HPDE6-E6E7 (cell line): Measurements from ENCODE around the gene DOCK10.
A peak's percentile ranks its signal among the peaks of the same experiment; 100 is the strongest.

Experiments
- DNase-seq: peaks from one replicate; pipeline ENCODE4 v3.0.0; 2011; ENCODE audit warnings: missing footprints; ENCODE audit errors: extremely low spot score

The DOCK10 gene

DNA sequence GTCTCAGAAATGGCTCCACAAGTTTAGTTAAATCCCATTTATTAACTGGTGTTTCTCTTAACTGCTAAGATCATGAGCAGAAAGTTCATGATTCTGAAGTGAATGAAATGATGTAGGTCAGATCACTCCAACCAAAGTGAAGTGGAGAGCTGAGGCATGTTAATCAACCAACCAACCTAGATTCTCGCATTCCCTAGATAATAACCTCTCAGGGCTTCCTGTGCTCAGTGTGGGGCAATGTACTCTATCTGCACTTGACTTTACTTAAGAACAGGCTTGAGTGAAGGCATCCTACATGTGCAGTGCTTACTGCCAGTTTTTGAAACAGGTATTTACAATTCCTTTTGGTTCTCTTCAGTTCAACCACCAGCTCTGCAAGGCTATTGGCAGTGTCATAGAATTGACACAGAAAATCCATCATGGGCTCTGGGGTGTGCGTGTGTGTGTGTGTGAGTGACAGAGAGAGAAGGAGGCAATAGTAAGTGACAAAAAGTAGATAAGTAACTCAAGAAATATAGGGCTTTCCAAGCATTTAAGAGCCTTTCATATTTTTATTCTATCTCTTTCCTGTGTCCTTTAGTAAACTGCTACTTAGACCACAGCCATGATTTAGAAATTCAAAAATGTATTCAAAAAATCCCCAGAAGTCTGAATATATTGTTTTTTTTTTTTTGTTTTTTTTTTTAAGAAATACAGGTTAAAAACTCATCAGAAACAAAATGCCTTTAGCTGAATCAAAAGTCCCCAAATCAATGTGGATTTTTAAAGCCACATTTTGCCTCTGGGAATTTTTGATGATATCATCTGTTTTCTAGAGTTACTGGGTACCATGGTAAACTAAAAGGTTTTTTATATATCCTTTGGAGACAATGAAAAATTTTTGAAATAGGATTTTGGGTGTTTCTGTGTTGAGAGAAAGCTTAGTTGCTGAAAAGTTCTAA, 28.6 kb downstream of the DOCK10 start:
- no peak for DNase-seq

DNA sequence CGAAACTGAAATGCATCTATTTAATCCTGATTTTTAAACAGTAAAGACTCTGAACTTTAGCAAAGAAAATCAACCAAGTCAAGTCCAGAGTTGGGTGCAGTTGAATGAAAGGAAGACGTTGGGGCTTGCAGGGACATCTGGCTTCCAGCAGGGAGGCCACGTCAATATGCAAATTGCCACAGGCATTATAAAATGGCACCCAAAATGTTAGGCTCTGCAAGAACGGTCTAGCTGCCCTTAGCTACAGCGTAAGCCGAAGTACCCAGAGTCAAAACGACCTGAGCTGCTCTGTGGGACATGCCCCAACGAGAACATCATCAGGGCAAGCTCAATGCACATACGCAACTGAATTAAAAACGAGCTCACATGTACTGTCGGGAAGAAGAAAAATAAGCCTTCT, 30.7 kb downstream of the DOCK10 start:
- no peak for DNase-seq

DNA sequence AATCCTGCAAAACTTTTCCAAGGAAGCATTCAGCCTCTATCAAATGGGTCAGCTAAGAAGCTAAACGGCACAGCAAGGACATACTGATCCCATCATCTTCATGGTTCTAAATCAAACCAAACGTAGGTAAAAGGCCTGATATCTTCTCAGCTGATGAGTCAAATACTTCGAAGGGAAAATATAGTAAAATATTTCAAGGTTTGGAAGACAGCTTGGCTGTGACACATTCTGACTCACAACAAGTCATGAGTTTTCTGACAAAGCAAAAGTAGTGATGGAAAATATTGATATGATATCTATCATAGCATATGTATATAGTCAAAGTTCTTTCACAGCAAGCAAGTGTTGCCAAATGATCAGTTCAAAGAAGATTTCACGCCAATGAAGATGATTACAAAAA, 31.5 kb downstream of the DOCK10 start:
- peak; percentile 49 for DNase-seq

DNA sequence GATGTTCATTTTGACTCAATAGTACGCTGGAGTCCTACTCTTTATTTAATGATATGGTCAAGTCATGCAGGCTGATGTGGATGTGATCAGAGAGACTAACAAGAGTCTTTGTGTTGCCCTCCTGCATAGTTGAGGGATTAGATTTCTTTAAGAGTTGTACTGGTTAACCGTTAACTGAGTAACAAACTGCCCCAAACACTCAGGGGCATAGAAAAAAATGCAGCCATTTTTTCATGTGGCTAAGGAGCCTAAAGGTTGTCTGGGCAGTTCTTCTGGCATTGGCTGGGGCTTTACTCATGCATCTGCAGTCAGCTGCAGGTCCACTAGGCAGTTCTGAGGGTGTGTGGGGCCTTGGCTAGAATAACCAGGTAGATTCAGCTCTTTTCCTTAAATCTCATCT, 32.5 kb downstream of the DOCK10 start:
- no peak for DNase-seq

DNA sequence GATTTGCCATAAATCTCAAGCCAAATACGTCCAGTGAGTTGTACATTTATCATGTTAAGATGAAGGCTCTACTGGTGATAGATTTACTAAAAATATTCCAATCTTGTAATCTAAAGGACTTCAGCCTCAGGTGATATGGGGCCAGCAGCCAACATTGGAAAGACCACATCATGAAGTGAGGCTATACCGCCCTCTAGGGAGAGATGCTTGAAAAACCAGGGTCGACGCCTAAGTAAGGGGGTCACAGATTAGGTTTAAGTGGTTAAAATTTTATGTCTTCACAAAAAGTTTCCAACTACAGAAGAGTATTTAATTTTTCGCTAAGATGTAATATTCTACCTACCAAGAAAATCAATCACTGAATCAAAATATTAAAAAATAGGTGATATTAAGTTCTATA, 33.3 kb downstream of the DOCK10 start:
- no peak for DNase-seq

DNA sequence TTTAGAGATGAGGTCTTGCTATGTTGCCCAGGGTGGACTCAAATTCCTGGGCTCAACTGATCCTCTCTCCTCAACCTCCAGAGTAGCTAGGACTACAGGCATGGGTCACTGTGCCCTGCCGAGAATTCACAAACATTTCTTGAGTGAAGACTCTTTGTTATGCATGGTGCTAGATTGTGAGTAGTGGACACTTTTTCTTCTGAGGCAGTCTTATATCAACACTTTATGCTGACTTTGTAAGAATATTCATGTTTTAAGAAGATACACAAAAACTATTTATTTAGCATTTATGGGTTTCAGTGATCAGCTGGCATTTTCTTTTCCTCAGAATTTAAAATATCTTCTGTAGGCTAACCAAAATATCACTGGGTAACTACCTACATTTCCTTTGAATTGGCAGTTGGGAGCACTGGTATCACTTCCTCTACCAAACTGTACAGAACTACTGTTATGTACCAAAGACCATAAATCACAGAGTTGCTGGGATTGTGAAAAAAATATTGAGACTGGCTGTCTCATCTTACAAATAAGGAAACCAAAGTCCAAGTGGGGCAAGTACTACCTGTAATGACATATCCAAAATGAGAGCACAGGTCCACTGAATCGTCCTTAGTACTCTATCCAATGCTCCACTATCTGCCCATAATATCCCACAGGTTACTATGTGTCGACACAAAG, 34.0 kb downstream of the DOCK10 start:
- DNase-seq = no peak

DNA sequence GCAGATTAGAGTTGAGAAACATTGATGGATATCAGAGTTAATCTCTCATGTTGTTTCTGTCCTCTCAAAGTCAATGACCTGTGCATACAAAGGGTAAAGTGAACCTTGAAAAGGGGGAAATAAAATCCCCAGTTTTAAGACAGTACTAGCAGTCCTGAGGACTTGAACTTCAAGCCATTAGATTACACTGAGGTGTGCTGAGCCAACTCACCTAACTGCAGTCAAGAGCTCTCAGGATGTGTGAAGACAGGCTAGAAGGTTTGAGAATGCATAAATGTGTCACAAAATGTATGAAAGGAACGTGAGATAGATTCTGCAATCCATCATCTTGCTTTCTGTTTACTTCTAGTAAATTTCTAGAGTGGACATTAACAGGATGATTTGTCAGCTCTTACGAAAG, 35.5 kb downstream of the DOCK10 start:
- no peak for DNase-seq

DNA sequence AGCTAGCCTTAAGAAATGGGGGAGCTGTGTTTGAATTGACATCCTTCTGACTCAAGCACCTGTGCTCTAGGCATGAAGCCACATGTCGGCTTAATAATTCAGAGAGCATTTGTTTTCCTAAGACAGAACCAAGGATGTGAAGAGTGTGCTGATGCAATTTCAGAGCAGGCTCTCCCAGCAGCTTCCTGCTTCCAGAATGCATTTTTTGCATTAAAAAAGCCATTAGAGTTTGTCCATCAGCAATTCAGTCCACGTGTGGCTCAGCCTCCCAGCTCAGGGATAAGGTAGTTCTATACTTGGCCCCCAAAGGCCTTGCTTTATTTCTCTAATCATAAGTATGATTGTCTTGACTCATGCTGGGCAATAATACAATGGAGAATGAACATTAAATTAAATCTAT, 37.7 kb downstream of the DOCK10 start:
- peak; percentile 43 for DNase-seq

DNA sequence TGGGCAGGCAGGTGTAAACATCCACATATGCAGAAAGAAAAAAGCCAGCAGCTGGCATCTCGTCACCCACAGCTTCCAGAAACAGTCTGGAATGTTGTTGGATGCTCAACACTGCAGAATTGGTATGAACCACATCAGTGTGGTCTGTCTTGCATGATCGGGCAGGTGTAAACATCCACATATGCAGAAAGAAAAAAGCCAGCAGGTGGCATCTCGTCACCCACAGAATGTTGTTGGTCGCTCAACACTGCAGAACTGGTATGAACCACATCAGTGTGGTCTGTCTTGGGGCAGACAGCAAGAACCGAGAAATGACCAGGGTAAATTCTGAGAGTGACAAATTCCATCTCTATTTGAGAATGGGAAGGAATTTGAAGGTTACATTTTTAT, 39.6 kb downstream of the DOCK10 start:
- no peak for DNase-seq

DNA sequence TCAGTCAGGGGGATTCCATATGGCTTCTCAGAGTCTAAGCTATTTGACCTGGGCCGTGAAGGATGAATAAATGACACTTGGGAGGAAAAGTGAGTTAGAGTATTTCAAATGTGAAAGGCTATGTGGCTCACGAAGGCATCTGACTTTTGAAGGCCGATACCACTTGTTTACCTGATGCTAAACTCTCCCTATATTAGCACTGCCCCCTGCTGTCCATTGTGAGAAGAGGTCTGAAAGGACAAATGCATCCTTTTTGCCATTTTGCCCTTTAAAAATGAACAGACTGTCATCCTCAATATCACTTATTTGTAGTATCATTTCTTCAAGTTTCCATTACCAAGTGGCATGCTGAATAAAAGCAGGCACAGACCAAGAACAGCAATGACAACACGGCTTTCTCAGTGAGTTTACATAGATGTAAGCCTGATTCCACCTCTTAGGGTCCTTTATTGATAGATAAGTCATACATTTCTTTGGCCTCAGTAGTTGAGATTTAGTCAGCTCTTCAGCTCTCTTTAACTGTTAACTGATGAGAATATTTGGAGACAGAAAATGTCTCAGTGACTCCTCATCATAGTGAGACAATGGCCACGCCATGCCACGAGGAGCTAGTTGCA, 40.1 kb downstream of the DOCK10 start:
- DNase-seq = peak; percentile 28

DNA sequence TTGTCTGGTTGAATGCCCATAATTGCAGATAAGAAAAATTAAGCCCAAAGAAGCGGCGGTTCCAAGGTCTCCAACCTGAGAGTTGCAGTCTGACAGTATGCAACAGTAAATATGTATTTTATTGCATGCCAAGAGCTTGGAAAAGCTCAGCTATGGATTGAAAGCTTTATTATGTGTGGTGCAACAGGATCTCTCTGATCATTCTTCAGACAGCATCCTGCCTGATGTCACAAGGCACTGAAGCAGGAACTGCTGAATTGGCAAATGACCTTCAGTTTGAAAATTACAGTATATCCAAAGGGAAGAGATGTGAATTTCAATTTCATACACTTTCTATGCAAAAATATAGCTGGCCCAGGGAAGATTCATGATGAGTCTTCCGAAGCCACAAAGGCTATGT, 42.5 kb downstream of the DOCK10 start:
- DNase-seq = no peak

DNA sequence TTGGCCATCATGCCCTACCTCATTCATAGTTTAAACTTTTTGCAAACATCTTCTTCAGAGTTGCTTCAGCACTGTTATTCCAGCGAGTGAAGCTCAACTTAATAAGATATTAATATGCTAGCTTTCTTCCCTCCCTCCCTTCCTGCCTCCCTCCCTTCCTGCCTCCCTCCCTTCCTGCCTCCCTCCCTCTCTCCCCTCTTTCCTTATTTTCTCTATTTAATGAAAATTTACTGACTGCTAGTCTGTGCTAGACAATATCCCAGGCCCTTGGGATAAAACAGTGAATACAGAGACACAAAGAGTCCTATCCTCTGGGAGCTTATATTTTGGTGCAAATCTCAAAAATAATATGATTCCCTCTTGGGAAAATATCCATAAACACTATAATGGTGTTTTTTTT, 42.9 kb downstream of the DOCK10 start:
- no peak for DNase-seq

DNA sequence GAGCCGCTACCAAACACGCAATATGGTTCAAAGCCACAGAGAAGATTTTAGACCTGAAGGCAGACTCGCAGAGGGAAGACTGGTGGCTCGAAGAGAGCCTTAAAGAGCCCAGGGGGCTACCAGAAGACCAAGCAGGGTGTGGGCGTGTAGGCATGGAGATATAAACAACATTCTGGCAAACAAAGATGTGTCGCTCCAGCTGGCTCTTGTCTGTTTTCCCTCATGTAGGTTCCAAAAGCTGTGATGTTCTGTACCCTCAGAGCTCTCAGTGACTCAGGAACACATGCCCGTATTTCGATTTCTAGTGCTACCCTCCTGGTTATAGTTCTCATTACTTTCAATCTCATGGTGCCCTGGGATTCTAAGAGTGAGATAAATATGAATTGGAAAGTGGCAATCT, 44.5 kb downstream of the DOCK10 start:
- DNase-seq = no peak

DNA sequence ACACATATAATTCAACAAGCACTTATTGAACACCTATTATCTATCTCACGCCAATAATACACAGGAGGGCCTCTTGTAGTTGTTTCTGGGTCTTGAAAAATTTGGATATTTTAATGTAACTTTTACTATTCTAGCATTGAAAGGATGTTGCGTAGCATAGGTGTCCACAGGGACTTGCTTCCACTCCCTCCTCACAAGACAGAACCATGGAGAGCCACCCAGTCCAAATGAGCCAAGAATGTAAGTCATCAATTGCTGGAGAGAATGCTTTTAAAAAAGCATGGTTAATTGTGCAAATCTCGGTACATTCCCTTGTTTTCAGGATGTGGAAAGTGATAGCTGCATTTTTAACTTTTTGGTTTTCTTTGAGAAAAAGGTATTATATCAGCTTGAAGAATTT, 46.8 kb downstream of the DOCK10 start:
- DNase-seq = no peak

DNA sequence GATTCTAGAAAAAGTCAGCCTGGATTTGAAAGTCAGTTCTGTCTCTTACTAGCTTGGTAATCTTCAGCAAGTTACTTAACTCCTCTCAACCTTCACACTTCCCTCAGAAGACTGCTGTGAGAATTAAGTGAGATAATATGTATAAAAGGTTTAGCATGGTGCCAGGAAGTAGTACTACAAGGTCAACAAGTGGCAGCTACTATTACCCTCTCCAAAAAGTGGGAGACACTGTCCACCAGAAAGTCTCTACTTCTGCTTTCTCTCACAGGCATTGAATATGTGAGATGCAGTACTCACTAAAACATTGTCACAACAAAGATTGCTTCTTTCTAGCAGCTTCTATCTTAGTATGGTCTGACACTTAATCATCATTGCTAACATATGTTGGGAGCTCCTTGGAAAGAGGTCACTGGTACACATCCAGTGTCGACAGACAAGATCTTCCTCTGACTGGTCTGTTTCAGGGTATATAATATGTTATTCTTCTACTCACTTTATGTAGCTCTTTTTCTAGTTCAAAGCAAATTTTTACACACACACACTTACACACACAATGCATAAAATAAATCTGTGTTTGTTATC, 47.9 kb downstream of the DOCK10 start:
- no peak for DNase-seq

DNA sequence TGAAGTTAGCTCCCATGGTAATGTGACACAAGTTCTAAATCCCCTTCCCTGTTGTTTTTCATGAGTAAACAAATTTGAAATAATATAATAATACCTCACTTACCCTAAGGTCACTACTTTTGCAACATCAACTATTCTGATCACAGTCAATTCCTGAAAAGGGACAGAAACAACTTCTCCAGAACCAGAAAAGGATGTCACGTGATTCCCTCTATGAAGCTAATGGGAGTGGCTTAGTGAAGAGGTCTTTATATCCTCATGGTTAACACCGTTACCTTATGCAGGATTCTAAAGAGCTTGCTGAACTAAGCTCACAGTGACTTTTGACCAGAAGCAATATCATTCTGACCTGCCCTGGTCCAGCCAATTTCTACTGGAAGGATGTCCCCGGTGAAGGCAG, 51.6 kb downstream of the DOCK10 start:
- no peak for DNase-seq

DNA sequence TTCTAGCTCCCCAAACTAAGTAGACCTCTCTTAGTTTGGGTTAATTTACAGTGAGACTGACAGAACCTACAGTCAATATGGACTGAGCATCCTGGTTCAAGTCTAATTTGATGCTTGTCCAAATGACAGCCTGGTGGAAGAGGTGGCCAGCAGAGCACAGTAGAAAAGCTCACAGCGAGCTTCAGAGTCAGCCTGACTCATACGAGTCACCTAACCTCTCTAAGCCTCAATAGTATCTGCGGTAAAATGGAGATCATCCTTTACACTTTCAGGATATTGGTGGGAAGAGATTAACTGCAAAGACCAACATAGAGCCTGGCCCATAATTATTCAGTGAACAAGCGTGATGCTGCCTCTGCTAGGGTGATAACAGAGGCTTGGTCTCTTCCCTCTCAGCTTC, 54.5 kb downstream of the DOCK10 start:
- no peak for DNase-seq

DNA sequence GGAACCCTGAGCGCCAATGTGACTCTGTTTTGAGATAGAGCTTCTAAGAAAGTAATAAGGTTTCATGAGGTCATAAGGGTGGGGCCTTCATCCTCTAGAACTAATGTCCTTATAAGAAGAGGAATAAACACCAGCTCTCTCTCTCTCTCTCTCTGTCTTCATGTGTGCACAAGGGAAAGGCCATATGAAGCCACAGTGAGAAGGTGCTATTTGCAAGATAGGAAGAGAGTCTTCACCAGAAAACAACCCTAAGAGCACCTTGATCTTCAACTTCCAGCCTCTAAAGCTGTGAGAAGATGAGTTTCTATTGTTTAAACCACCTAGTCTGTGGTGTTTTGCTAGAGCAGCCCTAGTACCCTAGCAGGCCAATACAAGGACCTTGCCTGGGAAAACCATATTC, 55.8 kb downstream of the DOCK10 start:
- no peak for DNase-seq

DNA sequence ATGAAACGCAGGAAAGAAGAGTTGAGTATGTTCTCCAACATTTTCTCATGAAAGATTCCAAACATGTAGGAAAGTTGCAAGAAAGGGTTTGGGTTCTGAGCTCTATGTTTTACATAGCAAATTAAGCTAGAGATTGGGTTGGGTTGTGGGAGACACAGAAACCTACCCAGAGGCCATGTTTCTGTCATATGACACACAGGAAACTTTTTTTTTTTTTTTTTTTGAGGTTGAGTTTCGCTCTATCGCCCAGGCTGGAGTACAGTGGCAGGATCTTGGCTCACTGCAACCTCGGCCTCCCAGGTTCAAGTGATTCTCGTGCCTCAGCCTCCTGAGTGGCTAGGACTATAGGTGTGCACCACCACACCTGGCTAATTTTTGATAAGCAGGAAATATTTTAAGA, 57.6 kb downstream of the DOCK10 start:
- no peak for DNase-seq

DNA sequence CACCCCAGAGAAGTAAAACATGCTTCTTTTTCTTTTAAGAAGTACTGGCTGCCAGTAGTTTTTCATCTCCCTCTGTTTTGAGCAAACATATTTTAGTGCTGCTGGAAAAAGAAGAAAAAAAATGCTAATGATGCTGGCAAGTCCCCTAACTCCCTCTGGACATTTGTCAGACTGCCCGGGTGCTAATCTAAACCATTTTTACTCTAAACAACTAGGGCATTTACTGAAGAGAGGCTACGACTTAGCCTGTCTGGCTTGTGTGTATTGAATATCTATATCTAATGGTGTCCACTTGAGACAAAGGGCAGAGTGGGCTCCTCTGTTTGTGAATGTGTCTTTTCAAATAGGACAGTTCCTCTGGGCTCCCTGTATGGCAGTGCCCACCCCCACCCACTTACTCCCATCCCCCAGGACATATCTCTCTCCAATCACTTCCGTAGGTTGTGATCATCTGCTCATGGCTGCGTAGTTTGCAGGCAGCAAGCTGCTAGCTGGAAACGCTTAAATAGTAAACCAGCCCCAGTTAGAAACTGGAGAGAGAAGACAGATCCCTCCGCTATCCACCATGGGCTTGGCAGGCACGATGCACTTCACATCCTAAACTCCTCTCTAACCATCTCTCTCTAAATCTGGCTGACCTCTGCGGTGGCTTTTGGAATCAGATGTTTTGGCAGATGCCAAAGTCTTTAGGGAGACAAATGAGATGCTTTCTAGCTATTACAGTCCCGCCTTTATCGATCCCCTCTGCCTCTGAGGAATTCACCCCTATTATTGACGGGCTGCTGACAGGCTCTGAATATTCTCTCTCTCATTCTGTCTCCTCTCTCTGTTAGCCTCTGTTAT, 58.3 kb downstream of the DOCK10 start:
- DNase-seq = no peak

DNA sequence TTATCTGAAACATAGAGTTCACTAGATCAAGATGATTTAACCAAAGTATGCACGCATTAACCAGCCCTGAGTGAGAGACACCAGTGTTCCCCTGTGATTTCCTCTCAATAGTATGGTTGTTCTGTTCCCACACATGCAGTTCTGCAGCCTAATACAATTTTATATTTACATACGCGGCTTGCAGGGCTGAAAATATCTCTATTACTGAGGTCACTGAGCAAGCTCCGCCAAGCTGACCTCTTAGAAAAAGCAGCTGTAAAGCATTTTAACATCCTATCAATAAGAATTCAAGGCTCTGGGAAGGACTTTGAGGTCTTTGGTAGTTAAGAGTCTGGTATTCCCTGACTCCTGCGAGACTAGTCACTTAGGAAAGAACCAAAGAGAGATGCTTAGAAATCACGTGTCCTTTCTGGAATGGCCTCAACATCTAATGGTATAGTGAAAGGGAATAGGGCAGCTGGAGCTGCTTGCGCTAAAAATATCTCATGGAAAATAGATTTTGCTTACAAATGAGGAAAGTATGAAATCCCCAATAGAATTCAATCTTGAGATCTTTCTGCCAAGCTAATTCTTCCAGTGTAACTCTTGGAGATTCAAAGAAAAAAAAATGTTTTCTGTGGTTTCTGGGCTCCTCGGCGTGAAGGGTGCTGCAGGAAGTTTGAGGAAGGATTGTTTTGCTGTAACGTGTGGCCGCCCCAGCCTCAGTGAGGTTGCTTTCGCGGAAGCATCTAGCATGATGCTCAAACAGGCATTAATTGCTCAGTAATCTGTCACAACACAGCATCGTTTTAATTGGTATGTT, 59.2 kb downstream of the DOCK10 start:
- no peak for DNase-seq
